LNCAP (cell line): ENCODE measurements around the gene TMEM25.

Experiments
- TF ChIP-seq, protein P1 (sequence below): fragments of 450-650 bp; IDR thresholded peaks from 2 replicates; pipeline ENCODE4 v1.5.1; 2017; ENCODE audit warnings: mild to moderate bottlenecking

Gene TMEM25

DNA sequence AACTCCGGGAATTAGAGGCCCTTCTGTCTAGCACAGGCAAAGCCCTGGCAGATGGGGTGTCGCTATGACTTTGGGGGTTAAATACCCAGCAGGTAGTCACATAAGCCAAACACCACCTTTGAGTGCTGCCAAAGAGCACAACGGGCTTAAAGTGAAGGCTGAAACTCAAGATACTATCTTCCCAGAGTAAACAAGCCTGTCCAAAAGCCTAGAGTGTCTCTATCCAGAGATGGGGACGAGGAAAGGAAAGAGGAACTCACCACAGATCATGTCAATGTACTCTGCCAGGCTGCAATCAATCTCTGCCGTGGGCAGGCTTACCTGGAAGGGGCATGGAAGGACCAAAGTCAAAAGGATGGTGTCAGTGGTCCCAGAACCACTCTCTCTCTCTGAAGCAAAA is 14.5 kb downstream of the TMEM25 start:
- TF ChIP-seq, protein P1, sequence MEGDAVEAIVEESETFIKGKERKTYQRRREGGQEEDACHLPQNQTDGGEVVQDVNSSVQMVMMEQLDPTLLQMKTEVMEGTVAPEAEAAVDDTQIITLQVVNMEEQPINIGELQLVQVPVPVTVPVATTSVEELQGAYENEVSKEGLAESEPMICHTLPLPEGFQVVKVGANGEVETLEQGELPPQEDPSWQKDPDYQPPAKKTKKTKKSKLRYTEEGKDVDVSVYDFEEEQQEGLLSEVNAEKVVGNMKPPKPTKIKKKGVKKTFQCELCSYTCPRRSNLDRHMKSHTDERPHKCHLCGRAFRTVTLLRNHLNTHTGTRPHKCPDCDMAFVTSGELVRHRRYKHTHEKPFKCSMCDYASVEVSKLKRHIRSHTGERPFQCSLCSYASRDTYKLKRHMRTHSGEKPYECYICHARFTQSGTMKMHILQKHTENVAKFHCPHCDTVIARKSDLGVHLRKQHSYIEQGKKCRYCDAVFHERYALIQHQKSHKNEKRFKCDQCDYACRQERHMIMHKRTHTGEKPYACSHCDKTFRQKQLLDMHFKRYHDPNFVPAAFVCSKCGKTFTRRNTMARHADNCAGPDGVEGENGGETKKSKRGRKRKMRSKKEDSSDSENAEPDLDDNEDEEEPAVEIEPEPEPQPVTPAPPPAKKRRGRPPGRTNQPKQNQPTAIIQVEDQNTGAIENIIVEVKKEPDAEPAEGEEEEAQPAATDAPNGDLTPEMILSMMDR, result no peak

DNA sequence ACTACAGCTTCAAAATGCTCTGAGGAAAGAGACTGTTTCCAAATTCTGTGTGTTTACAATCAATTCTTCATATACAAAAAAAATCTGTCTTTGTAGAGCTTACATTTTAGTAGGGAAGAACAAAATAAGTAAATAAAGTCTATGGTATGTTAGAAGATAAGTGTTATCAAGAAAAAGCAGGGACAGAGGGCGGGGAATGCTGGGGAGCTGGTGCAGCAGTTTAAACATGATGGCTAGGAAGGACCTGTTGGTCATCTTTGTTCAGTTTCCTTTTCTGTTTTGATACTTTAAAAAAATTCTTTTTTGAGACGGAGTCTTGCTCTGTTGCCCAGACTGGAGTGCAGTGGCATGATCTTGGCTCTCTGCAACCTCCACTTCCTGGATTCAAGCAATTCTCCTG is 16.1 kb downstream of the TMEM25 start:
- TF ChIP-seq, protein P1, result no peak

DNA sequence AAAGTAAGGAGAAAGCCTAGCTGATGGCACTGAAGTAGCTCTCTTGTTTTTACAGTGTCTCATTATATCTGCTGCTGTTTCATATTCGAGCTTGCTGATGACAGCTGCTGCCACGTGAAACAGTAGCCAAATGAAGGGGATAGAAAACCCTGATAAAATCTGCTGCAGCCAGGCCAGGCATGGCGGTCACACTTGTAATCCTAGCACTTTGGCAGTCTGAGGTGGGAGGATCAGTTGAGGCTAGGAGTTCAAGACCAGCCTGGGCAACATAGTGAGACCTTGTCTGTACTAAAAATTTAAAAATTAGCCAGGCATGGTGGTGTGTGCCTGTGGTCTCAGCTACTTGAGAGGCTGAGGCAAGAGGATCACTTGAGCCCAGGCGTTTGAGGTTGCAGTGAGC is 21.3 kb downstream of the TMEM25 start:
- TF ChIP-seq, protein P1, result no peak

DNA sequence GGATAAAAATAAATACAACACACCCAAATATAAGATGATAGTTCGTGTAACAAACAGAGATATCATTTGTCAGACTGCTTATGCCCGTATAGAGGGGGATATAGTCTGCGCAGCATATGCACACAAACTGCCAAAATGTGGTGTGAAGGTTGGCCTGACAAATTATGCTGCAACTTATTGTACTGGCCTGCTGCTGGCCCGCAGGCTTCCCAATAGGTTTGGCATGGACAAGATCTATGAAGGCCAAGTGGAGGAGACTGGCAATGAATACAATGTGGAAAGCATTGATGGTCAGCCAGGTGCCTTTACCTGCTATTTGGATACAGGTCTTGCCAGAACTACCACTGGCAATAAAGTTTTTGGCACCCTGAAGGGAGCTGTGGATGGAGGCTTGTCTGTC is 29.8 kb downstream of the TMEM25 start:
- TF ChIP-seq, protein P1, result no peak

DNA sequence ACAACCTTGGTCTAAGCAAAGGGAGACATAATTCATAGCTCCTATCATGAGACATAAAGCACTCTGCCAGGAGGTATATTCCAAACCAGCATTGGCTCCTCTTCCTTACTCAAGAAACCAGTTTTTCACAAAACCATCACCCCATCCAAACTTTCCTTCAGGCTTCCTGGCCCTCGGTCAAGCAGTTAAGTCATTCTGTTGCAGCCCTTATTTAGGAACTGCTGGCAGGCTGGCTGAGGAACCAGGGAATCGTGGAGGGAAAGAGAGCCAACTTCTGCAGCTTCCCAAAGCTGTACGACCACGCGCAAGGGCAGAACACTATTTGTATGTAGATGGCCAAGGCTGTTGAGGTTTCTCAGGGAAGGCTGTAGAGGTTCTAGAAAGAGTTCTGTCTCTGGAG is 34.1 kb downstream of the TMEM25 start:
- TF ChIP-seq, protein P1, result no peak

DNA sequence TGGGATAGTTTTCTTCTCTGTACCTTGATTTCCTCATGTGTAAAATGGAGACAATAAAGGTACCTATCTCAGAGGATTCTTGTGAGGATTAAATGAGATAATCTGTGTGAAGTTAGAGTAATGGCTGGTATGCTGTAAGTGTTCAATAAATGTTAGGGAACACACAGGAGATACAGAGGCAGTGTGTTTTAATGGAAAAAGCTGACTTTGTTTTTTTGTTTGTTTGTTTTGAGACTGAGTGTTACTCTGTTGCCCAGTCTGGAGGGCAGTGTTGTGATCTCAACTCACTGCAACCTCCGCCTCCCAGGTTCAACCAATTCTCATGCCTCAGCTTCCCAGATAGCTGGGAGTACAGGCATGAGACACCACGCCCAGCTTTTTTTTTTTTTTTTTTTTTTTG is 38.7 kb downstream of the TMEM25 start:
- TF ChIP-seq, protein P1, result no peak

DNA sequence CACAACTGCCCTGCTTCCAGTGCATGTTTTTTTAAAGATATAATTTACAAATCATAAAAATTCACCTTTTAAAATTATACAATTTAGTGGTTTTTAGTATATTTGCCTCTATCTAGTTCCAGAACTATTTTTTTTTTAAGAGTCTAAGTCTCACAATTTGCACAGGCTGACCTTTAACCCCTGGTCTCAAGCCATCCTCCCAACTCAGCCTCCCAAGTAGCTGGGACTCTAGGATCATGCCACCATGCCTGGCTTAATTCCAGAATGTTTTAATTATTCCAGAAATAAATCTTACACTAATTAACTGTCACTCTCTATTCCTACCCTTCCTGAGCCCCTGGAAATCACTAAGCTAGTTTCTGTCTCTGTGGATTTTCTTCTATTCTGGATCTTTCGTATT is 39.8 kb downstream of the TMEM25 start:
- TF ChIP-seq, protein P1, result no peak
